Measurements from ENCODE around the gene HNRNPAB.
"Not testable (repeated sequence)": the region's sequence is repeated elsewhere in the genome, so short reads cannot be mapped to it uniquely, and the experiment has no call there.

The HNRNPAB gene

DNA sequence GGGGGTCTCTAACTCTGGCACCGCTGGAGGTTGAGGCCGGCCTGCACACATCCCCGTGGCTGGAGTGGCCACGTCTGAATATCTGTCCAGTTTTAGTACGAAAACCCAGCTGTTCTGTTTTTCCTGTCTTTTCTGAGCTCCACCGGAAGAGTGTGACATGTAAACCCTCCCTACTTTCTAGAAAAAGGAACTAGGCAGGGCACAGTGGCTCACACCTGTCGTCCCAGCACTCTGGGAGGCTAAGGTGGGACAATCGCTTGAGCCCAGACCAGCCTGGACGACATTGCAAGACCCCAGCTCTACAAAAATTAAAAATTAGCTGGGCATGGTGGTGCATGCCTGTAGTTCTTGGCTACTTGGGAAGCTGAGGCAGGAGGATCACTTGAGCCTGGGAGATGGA is 36.4 kb downstream of the HNRNPAB start:
- in situ Hi-C loops (cut with MboI; ENCODE audit: low sequenced_read_pairs) = loop anchor here (25.0 kb wide), 1 partner anchor 1247 kb away; no protein-coding TSS in a partner anchor

GRCh38 chr5:178241231-178241663 is 36.9 kb downstream of the HNRNPAB start:
- in situ Hi-C loops (cut with MboI; ENCODE audit: low sequenced_read_pairs) = loop anchor here (25.0 kb wide), 1 partner anchor 1246 kb away; no protein-coding TSS in a partner anchor

DNA sequence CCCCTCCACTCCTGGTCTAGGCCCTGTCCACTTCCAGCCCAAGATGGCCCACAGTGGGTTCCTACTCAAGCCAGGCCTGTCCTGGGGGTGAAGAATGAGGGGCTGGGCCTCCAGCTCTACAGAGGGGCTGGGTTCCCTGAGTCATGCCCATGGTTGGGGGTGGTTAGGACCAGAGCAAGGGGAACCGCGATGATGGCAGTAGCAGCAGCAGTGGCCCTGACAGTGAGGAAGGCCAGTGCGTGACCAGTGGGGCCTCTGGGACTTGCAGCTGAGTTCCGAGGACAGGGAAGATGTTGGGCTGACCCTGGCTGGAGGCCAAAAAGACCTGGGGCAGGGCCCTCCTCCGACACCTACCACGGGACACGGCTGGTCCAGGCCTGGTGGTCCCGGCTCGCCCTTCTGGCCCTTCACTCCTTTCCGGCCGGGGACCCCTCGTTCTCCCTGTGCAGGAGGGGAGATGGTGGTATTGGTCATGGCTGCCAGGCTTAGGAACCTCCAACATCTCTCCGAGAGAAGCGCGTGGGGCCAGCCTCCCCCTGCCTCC is 37.4 kb downstream of the HNRNPAB start:
- in situ Hi-C loops (cut with MboI; ENCODE audit: low sequenced_read_pairs) = loop anchor here (25.0 kb wide), 1 partner anchor 1246 kb away; no protein-coding TSS in a partner anchor

GRCh38 chr5:178242416-178242815 is 38.1 kb downstream of the HNRNPAB start:
- in situ Hi-C loops (cut with MboI; ENCODE audit: low sequenced_read_pairs) = loop anchor here (25.0 kb wide), 1 partner anchor 1245 kb away; no protein-coding TSS in a partner anchor

DNA sequence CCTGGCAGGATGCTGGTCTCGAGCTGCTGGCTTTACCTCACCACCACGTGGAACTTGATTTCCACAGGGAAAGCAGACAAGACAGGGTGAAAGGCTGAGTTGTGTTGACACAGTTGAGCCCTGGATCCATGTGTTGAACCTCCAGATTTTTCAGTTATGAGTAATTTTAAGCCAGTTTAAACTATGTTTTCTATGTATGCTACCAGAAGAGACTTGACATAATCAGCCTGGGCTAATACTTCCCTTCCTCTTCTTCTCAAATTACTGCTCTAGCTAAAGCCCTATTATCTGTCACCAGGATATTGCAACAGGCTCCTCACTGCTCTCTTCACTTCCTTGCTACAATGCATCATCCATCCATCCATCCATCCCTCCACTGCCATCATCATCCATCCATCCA is 40.2 kb downstream of the HNRNPAB start:
- in situ Hi-C loops (cut with MboI; ENCODE audit: low sequenced_read_pairs) = loop anchor here (25.0 kb wide), 1 partner anchor 1243 kb away; no protein-coding TSS in a partner anchor

- in situ Hi-C loops (cut with MboI; ENCODE audit: low sequenced_read_pairs) = loop anchor here (25.0 kb wide), 1 partner anchor 1242 kb away; no protein-coding TSS in a partner anchor
These were observed 41.1 kb downstream of the HNRNPAB start for GRCh38 chr5:178245389-178245788.

DNA sequence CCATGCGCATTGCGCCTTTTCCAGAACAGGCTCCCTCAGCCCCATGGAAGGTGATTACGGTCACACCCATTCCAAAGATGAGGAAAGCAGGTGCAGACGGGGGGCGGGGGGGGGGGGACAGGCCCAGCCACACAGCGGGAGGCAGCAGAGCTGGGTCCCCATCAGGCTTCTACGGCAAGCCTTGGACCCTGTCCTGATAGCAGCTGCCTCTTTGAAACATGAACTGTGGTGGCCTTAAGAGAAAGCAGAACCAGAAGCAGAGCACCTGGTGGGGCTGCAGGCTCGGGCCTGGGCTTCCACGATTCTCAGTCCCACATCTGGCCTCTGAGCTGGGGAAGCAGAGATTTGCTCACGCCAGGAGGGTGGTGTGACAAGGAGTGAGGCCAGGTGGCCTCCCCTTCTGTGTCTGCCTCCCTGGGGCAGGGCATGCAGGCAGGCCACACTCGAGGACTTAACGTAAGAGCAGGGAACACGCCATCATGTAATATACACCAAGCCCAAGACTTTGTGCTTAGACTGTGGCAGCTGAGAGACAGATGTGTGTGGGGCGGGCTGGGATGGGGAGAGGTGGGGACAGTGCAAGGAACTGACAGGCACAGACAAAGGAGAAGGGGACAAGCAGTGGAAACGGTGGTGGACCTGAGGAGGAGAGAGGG is 42.4 kb downstream of the HNRNPAB start:
- in situ Hi-C loops (cut with MboI; ENCODE audit: low sequenced_read_pairs) = loop anchor here (25.0 kb wide), 1 partner anchor 1241 kb away; no protein-coding TSS in a partner anchor

DNA sequence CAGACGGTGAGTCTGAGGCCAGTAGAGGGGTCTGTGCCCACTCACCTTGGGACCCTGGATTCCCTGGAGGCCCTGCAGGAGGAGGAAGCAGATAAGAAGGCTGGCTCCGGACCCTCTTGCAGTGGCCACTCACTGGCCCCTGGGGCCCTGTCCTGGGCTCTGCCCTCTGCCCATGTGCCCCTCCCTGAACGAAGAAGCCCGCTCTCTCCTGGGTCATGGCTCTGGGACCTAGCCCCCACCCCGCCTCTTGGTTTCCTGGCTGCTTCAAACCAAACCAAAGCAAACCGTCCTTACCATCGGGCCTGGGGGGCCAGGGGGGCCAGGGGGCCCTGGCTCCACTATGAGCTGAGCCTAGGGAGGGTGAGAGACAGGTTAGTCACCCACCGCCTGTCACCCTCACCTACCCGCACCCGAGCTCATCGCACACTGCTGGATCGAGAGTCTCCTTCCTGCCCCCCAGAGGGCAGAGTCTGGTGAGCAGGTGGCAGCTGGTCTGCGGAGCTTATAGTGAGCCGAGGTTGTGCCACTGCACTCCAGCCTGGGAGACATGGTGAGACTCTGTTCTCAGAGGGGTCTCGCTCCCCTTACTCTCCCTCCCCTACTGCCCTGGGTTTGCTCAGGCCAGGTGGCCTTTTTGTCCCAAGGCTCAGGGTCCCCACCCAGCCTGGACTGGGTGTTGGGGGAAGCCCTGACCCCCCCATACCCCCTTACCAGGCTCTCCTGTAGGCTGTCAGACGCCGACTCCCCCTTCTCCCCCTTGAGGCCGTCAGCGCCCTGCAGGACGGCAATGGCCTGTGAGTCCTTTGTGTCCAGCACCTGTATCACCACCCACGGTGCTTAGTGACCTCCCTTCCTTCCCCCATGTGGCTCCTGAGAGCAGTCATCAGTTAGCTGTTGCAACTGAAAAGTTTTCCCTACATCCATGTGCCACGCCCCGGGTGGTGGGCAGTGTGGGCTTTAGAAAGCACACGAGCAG is 43.4 kb downstream of the HNRNPAB start:
- in situ Hi-C loops (cut with MboI; ENCODE audit: low sequenced_read_pairs) = loop anchor here (25.0 kb wide), 1 partner anchor 1240 kb away; no protein-coding TSS in a partner anchor

- in situ Hi-C loops (cut with MboI; ENCODE audit: low sequenced_read_pairs) = loop anchor here (25.0 kb wide), 1 partner anchor 1239 kb away; no protein-coding TSS in a partner anchor
These were observed 44.4 kb downstream of the HNRNPAB start for GRCh38 chr5:178248750-178249149.

DNA sequence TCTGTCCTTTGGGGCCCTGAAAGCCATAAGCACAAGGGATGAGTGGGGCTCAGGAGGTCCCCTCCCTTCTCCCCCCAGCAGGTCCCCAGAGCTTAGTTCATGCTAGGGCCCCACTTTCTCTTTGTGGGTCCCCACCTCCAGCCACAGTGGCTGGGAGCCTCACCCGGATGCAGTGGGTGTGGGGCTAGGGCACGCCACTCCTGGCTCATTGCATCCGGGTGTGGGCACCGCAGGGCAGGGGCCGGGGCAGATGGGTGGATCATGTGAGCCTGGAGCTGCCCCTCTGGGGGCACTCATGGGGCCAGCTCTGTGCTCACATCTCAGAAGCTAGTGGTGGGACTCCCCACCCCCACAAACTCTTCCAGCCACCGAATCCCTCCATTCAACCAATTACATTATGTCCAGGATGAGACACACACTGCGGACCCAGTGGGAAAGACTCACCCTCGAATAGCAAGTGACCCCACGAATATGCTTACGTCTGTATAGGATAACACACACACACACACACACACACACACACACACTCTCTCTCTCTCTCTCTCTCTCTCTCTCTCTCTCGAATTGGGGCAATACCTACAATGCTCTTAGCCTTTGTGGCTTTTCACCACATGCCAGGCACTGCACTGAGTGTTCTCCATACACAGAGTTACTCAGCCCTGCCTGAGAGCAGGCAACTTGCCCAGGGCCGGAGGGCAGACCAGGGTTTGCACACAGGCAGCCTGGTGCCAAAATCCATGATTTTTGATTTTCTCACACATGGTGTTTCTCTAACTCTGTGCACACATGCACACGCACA is 45.1 kb downstream of the HNRNPAB start:
- in situ Hi-C loops (cut with MboI; ENCODE audit: low sequenced_read_pairs) = loop anchor here (25.0 kb wide), 1 partner anchor 1238 kb away; no protein-coding TSS in a partner anchor

DNA sequence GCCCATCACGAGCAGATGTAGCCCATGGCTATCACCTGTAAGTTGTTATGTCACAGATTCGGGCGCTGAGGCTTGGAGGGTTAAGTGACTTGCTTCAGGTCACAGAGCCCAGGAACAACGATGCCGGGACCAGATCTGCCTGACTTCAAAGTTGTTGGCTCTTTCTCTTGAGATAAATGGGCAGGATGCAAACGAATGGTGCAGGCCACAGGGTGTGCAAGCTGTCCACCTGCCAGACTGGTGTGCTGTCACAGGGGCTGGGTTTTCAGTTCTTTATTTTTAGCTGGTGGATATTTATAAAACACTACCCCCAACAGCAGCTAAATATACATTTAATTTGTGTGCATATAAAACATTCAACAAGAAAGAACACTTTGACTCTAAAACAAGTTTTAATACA is 45.9 kb downstream of the HNRNPAB start:
- in situ Hi-C loops (cut with MboI; ENCODE audit: low sequenced_read_pairs) = no loop called here

- in situ Hi-C loops (cut with MboI; ENCODE audit: low sequenced_read_pairs) = no loop called here
These were observed 47.9 kb downstream of the HNRNPAB start for GRCh38 chr5:178252258-178252657.

DNA sequence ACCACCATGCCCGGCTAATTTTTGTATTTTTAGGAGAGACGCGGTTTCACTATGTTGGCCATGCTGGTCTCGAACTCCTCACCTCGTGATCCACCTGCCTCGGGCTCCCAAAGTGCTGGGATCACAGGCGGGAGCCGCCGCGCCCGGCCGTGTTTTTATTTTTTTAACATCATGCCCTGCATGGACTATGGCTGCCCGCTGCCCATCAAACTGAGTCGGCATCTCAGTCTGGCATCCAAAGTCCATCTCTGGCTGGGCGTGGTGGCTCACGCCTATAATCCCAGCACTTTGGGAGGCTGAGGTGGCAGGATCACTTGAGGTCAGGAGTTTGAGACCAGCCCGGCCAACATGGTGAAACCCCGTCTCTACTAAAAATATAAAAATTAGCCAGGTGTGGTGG is 49.3 kb downstream of the HNRNPAB start:
- in situ Hi-C loops (cut with MboI; ENCODE audit: low sequenced_read_pairs) = not testable (repeated sequence)

DNA sequence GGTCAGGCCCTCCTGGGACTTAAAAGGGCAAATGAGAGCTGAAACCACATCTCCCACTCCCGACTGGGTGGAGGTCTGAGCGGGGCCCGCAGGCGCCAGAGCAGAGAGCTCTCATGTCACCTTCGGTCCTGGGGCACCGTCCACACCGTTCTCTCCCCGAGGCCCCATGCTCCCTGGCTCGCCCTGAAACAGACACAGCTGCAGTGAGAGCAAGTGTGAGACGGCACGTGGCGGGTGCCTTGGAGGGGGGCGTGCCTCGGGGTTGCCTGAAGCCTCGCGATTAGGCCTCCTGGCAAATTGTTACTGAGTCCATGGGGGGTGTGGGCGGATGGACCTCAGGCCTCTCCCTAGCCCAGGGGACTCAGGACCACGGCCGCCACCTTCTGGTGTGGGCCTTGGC is 52.4 kb downstream of the HNRNPAB start:
- in situ Hi-C loops (cut with MboI; ENCODE audit: low sequenced_read_pairs) = no loop called here

DNA sequence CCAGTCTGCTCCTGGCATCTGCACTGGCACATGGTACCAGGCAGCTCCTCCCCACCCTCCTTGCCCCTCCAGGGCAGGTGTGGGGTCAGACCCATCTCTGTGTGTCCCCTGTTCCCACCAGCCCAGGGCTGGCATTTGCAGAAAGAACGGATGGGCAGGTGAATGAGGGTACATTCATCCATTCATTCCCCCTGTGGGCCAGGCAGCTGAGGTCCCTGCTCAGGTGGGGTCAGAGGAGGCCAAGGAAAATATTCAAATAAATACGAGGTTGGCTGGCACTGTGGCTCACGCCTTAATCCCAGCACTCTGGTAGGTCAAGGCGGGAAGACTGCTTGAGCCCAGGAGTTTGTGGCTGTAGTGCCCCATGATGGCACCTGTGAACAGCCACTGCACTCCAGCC is 53.3 kb downstream of the HNRNPAB start:
- in situ Hi-C loops (cut with MboI; ENCODE audit: low sequenced_read_pairs) = no loop called here

DNA sequence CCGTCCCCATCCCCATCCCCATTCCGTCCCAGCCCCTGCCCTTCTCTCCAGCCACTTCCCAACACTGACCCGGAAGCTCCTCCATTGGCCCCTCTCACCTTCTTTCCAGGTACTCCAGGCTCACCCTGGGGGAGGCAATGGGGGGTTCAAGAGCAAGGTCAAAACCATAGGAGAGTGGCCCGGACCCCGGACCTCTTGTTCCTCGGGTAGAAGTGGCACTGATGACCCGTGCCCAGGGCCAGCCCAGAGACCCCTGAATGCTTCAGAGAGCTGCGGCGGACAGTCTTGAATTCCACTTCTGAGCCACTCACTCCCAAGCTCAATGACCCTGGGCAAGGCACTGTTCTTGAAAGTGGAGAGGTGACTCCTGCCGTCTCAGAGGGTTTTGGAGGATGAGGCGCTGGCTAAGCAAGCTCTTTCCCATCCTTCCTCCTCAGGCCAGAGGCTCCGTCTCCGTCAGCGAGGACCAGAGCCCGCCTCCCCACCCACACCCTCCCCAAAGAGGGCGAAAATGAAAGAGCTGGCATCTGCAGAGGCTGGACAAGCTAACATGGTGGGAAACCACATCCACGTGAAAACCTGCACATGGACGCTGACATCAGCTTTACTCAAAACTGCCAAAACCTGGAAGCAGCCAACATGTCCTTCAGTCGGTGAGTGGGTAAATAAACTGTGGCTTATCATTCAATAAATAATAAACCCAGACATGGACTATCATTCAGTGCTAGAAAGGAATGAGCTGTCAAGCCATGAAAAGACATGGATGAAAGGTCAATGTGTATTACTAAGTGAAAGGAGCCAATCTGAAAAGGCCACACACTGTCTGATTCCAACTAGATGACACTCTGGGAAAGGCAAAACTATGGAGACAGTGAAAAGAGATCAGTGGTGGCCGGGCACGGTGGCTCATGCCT is 55.5 kb downstream of the HNRNPAB start:
- in situ Hi-C loops (cut with MboI; ENCODE audit: low sequenced_read_pairs) = no loop called here

All from HL-60/S4 (cell line).